Endothelial cell of umbilical vein (primary cell): ENCODE data around the gene PPP1R13B. TPM values are rescaled to one million over a fixed set of nuclear protein-coding genes. Genes with fewer than 3 reads are reported as not detected.

Experiments used
- BruUV-seq: library from RNA; stranded (reverse); fragments of 400-500 nt; replicated peaks from 2 replicates; lab custom pipeline; 2021; lab: Mats Ljungman, UMichigan
- CTCF ChIA-PET: fragments of 300-600, 350-600 bp; sonication (Branson Sonifier 250); formaldehyde crosslinking; loops from one replicate; lab custom pipeline; 2021; ENCODE audit warnings: antibody characterized with exemption, inconsistent platforms; lab: Charles Lee
- POLR2A ChIA-PET: fragments of 300-600, 350-600 bp; sonication (Branson Sonifier 250); formaldehyde crosslinking; loops from one replicate; lab custom pipeline; 2021; ENCODE audit warnings: antibody characterized with exemption, inconsistent platforms; lab: Charles Lee
- DNase-seq: peaks from one replicate; pipeline ENCODE4 v3.0.0-alpha.2; 2011; ENCODE audit warnings: low read depth, low spot score
- FAIRE-seq: peaks from 2 replicates; lab custom pipeline; 2011; peaks lifted over from hg19 to GRCh38; lab: Jason Lieb, UNC
- H2AFZ ChIP-seq: 2 replicates; pipeline ENCODE4 v1.6.0; 2012; ENCODE audit warnings: low read depth, low read length, control low read depth, inconsistent platforms
- H3K27ac ChIP-seq: 2 replicates; pipeline ENCODE4 v1.5.1; 2011; ENCODE audit warnings: low read depth, mild to moderate bottlenecking, control low read depth, low read length, moderate library complexity; ENCODE audit not compliant: insufficient read depth
- H3K27me3 ChIP-seq, 2 experiments: 2 replicates each; pipeline versions ENCODE4 v1.6.0 to v1.6.1; 2011; ENCODE audit warnings: low read length in 2 of 2, mixed read lengths in 1 of 2; ENCODE audit not compliant: control insufficient read depth in 2 of 2, insufficient read depth in 2 of 2
- H3K36me3 ChIP-seq, 2 experiments: 2 replicates in 1 of 2; 3 replicates in 1 of 2; pipeline ENCODE4 v1.5.1; 2011; ENCODE audit warnings: low read length in 2 of 2, mild to moderate bottlenecking in 1 of 2, moderate library complexity in 1 of 2; ENCODE audit not compliant: control insufficient read depth in 2 of 2, insufficient read depth in 2 of 2; ENCODE audit errors: extremely low read depth in 1 of 2
- H3K4me1 ChIP-seq: 3 replicates; pipeline ENCODE4 v1.5.1; 2011; ENCODE audit warnings: mild to moderate bottlenecking, low read length; ENCODE audit not compliant: control insufficient read depth, insufficient read depth; ENCODE audit errors: extremely low read depth
- H3K4me2 ChIP-seq: 2 replicates; pipeline ENCODE4 v1.6.1; 2011; ENCODE audit warnings: low read length, control low read depth, mixed read lengths; ENCODE audit not compliant: insufficient read depth
- H3K4me3 ChIP-seq, 3 experiments: fragments of 200-600 bp in 1 of 3; sonication (generic), shearing (Covaris generic) in 1 of 3; replicated peaks in 1 of 3; 2 replicates each; pipeline ENCODE4 v1.5.1; 2011 to 2016; ENCODE audit warnings: control low read depth in 3 of 3, low read length in 3 of 3, mild to moderate bottlenecking in 2 of 3, inconsistent platforms in 1 of 3, low read depth in 1 of 3, moderate library complexity in 1 of 3; ENCODE audit not compliant: insufficient read depth in 1 of 3
- H3K79me2 ChIP-seq: 2 replicates; pipeline ENCODE4 v1.6.0; 2012; ENCODE audit warnings: low read length, inconsistent platforms; ENCODE audit not compliant: control insufficient read depth, insufficient read depth
- H3K9ac ChIP-seq: replicated peaks from 2 replicates; pipeline ENCODE3; 2011; ENCODE audit warnings: low read length, control low read depth; ENCODE audit not compliant: insufficient read depth; ENCODE audit errors: extremely low read depth
- H3K9me1 ChIP-seq: replicated peaks from 3 replicates; pipeline ENCODE4 v1.6.0; 2011; ENCODE audit warnings: mild to moderate bottlenecking, low read length; ENCODE audit not compliant: control insufficient read depth, insufficient read depth; ENCODE audit errors: extremely low read depth
- H3K9me3 ChIP-seq: replicated peaks from 2 replicates; pipeline ENCODE4 v1.5.1; 2012; ENCODE audit warnings: low read length, inconsistent platforms; ENCODE audit not compliant: control insufficient read depth, insufficient read depth
- H4K20me1 ChIP-seq: replicated peaks from 2 replicates; pipeline ENCODE3; 2011; ENCODE audit warnings: mild to moderate bottlenecking, low read length; ENCODE audit not compliant: control insufficient read depth, insufficient read depth; ENCODE audit errors: extremely low read depth
- EZH2 ChIP-seq: IDR thresholded peaks from 2 replicates; pipeline ENCODE4 v1.6.1; 2012; ENCODE audit warnings: borderline replicate concordance, low read depth, mild to moderate bottlenecking, moderate library complexity, low read length, inconsistent platforms; ENCODE audit not compliant: severe bottlenecking
- FOS ChIP-seq: IDR thresholded peaks from 2 replicates; pipeline ENCODE4 v1.6.1; 2011; ENCODE audit warnings: mild to moderate bottlenecking, low read length, moderate library complexity, borderline replicate concordance; ENCODE audit not compliant: insufficient read depth
- GATA2 ChIP-seq: IDR thresholded peaks from 2 replicates; pipeline ENCODE4 v1.7.0; 2011; ENCODE audit warnings: low read depth, mild to moderate bottlenecking, moderate library complexity, mixed read lengths, low read length; ENCODE audit not compliant: insufficient read length, insufficient read depth
- JUN ChIP-seq: IDR thresholded peaks from 2 replicates; pipeline ENCODE4 v1.6.1; 2011; ENCODE audit warnings: borderline replicate concordance, low read depth; ENCODE audit not compliant: insufficient read length, insufficient read depth
- MYC ChIP-seq: IDR thresholded peaks from one replicate; pipeline ENCODE4 v1.6.1; 2011; ENCODE audit warnings: mild to moderate bottlenecking, low read depth, low read length
- POLR2A ChIP-seq: IDR thresholded peaks from 2 replicates; pipeline ENCODE4 v1.6.1; 2012; ENCODE audit warnings: low read depth, mild to moderate bottlenecking, control low read depth, low read length
- POLR2AphosphoS5 ChIP-seq: IDR thresholded peaks from 2 replicates; pipeline ENCODE4 v1.6.1; 2012; ENCODE audit warnings: low read depth, mild to moderate bottlenecking, control low read depth, low read length, moderate library complexity; ENCODE audit not compliant: insufficient read depth
- dilution Hi-C: fragments of 300-500 bp; cut with MboI; formaldehyde crosslinking; loops from one replicate; pipeline ENCODE4 v1.15.0; 2019; ENCODE audit warnings: low sequenced_read_pairs; ENCODE audit not compliant: extremely low pct_ligation_motif_present
- intact Hi-C: fragments of 100-400 bp; cut with micrococcal nuclease; formaldehyde crosslinking; loops from one replicate; pipeline ENCODE4 v1.10.0; 2022
- polyA plus RNA-seq, 4 experiments: library from polyadenylated mRNA; depleted of rRNA in 3 of 4; stranded (reverse) in 3 of 4; unstranded in 1 of 4; fragments of >200 nt; gene quantifications; 2 replicates each; pipeline versions ENCODE4 v1.2.1 to v1.2.3, GENCODE V29; 2011 to 2012; ENCODE audit warnings: missing spikeins in 1 of 4
- total RNA-seq: library from RNA; stranded (reverse); gene quantifications from 2 replicates; pipeline ENCODE4 v1.2.3, GENCODE V29; 2021
- TF ChIP-seq, protein P1 (sequence below), 2 donors: IDR thresholded peaks; 1 replicate in 1 of 2; 2 replicates in 1 of 2; pipeline ENCODE4 v1.5.1; 2011; ENCODE audit warnings: low read length in 2 of 2, mild to moderate bottlenecking in 2 of 2, moderate library complexity in 2 of 2, control low read depth in 1 of 2, inconsistent platforms in 1 of 2, low read depth in 1 of 2; ENCODE audit not compliant: insufficient read depth in 1 of 2; ENCODE audit errors: extremely low read depth in 1 of 2
- TF ChIP-seq, protein P2 (sequence below): IDR thresholded peaks from 2 replicates; pipeline ENCODE4 v1.6.1; 2011; ENCODE audit not compliant: insufficient read depth, insufficient read length

Gene PPP1R13B
- total and polyA plus RNA-seq, 2 donors (not counting 3 experiments of a cell fraction or from before 2014, with no cell fraction given): 10.0 to 30.0 TPM

GRCh38 chr14:103788086-103788485, 59.3 kb downstream of the PPP1R13B start:
- CTCF ChIA-PET: interaction anchor here (0.8 to 1.3 kb wide), 2 partner anchors 20 to 113 kb away, joined by 3 to 5 read pairs; no protein-coding TSS in a partner anchor
- Histone ChIP-seq H3K9me1 (no peaks in the 10 kb centered on the region), H3K4me2 (no peak overlapping the region), H3K27ac (no peak overlapping the region), H3K27me3 (no peaks in the 10 kb centered on the region), H3K4me1 (no peaks in the 10 kb centered on the region), H2AFZ (no peak overlapping the region), H3K9me3 (no peaks in the 10 kb centered on the region), H3K79me2 (no peaks in the 10 kb centered on the region), H3K9ac (no peak overlapping the region), H3K36me3 (no peaks in the 10 kb centered on the region), H3K4me3 (no peak overlapping the region), H4K20me1 (no peaks in the 10 kb centered on the region)
- intact Hi-C loops: no loop called here
- DNase-seq: no peak
- POLR2A ChIA-PET: no interaction called here
- no TSS peak for BruUV-seq
- dilution Hi-C loops: no loop called here
- no peak for FAIRE-seq
- TF ChIP-seq, protein P1, sequence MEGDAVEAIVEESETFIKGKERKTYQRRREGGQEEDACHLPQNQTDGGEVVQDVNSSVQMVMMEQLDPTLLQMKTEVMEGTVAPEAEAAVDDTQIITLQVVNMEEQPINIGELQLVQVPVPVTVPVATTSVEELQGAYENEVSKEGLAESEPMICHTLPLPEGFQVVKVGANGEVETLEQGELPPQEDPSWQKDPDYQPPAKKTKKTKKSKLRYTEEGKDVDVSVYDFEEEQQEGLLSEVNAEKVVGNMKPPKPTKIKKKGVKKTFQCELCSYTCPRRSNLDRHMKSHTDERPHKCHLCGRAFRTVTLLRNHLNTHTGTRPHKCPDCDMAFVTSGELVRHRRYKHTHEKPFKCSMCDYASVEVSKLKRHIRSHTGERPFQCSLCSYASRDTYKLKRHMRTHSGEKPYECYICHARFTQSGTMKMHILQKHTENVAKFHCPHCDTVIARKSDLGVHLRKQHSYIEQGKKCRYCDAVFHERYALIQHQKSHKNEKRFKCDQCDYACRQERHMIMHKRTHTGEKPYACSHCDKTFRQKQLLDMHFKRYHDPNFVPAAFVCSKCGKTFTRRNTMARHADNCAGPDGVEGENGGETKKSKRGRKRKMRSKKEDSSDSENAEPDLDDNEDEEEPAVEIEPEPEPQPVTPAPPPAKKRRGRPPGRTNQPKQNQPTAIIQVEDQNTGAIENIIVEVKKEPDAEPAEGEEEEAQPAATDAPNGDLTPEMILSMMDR (IDR thresholded peaks at IDR 0.05; ENCODE audit: extremely low read depth in 1 of 2, insufficient read depth in 1 of 2, low read depth in 1 of 2, low read length in 2 of 2): no peak

- ChIA-PET CTCF (interaction anchor here (1.0 to 1.4 kb wide), 3 partner anchors 12 to 23 kb away, joined by 3 to 5 read pairs (median 3); no protein-coding TSS in a partner anchor), POLR2A (no interaction called here)
Measured at GRCh38 chr14:103782376-103782775, 65.0 kb downstream of the PPP1R13B start.

More at GRCh38 chr14:103782376-103782775, 65.0 kb downstream of the PPP1R13B start:
- Histone ChIP-seq H3K9me1 (no peaks in the 10 kb centered on the region), H4K20me1 (no peaks in the 10 kb centered on the region), H3K4me2 (no peak overlapping the region), H3K27me3 (no peaks in the 10 kb centered on the region), H2AFZ (no peak overlapping the region), H3K9me3 (no peaks in the 10 kb centered on the region), H3K9ac (no peak overlapping the region), H3K36me3 (peaks cover 0 to 2% of the 10 kb centered on the region in 2 experiments), H3K27ac (no peak overlapping the region), H3K4me1 (no peaks in the 10 kb centered on the region), H3K4me3 (no peak overlapping the region), H3K79me2 (no peaks in the 10 kb centered on the region)
- FAIRE-seq (no peak), DNase-seq (no peak)
- dilution Hi-C loops (no loop called here), intact Hi-C loops (no loop called here)
- TF ChIP-seq FOS: no peak
- TF ChIP-seq, protein P2, sequence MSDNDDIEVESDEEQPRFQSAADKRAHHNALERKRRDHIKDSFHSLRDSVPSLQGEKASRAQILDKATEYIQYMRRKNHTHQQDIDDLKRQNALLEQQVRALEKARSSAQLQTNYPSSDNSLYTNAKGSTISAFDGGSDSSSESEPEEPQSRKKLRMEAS: no peak
- TF ChIP-seq, protein P1 (IDR thresholded peaks at IDR 0.05; ENCODE audit: extremely low read depth in 1 of 2, insufficient read depth in 1 of 2, low read depth in 1 of 2, low read length in 2 of 2): no peak
- no peak for TF ChIP-seq POLR2A
- TF ChIP-seq MYC: no peak
- TF ChIP-seq POLR2AphosphoS5: no peak
- no peak for TF ChIP-seq GATA2
- no peak for TF ChIP-seq JUN
- no peak for TF ChIP-seq EZH2
- no TSS peak for BruUV-seq
